Heart left ventricle (tissue), 13 donors: ENCODE results near the gene PTPN13.

Source experiments
- CTCF ChIP-seq, 12 donors: fragments of 200-600 bp; sonication (generic) in 4 of 12; IDR thresholded peaks; one replicate each; pipeline versions ENCODE4 v1.5.0 to v1.8.0; 2018 to 2022; ENCODE audit warnings: antibody characterized with exemption in 12 of 12, mild to moderate bottlenecking in 5 of 12
- POLR2A ChIP-seq, 2 donors: fragments of 450-650 bp; IDR thresholded peaks; one replicate each; pipeline ENCODE4 v1.6.1; 2017; ENCODE audit warnings: antibody characterized with exemption in 2 of 2, mild to moderate bottlenecking in 2 of 2, moderate library complexity in 2 of 2
- donor health status: ischemic (EF 13 %, LVEDD 7.1; RV severe dilation, severe dysfunction).
- donor health status: DM: no; HTN: yes; CAD: no.
- donor health status: DM: no; HTN: no; CAD: no.
- donor health status: ischemic (EF 25% LVEDD 6.9; RV normal size, moderate dysfunction).
- donor health status: ischemic (EF 25% LVEDD 5.7; RV mildly dilated, moderate dysfunction).
- donor health status: ischemic (EF 35%, LVEDD 5.7; RV mildly dilated, moderate dysfunction).
- donor health status: nonischemic (EF 11% LVEDD 7.7; RV severe dilation, severe dysfunction).
- donor health status: DM: yes; HTN: yes; CAD: no.
- donor health status: PGD.
- donor health status: ischemic (EF 29% LVEDD 5.4; RV normal size, mild dysfunction).
- donor health status: nonischemic (EF 23%, LVEDD 6.1; RV moderate dilation, normal function).

DNA sequence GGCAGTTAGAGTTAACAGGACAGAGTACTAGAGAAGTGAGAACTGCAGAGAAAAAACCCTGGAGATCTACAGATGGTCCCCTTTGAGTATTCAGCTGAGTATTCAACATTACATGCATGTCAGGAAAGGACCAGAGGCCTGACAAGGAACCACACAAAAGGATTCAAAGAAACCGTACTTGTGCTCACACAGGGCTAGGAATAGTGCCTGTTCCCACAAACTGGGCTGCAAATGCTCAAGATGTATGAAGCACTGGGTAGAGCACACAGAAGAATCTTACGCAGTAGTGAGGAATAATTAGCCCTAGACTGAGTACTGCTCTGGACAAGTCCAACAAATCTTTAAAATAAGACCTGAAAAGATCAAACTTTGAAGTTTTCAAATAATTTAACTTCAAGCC lies 17.6 kb downstream of the PTPN13 start:
- TF ChIP-seq CTCF (IDR thresholded peaks at IDR 0.05) (no peak), POLR2A (IDR thresholded peaks at IDR 0.05) (no peak)
